Gastroesophageal sphincter (tissue), 3 donors: ENCODE results near the gene PBOV1.

Experiments
- POLR2A ChIP-seq, 2 donors: fragments of 450-650 bp; IDR thresholded peaks; one replicate each; pipeline ENCODE4 v1.6.1; 2017; ENCODE audit warnings: antibody characterized with exemption in 2 of 2, mild to moderate bottlenecking in 2 of 2, moderate library complexity in 1 of 2
- POLR2AphosphoS5 ChIP-seq: sonication (generic); formaldehyde crosslinking; IDR thresholded peaks from one replicate; pipeline ENCODE4 v1.6.1; 2017; ENCODE audit warnings: antibody characterized with exemption
- TF ChIP-seq, protein P1 (sequence below), 4 experiments: fragments of 200-600 bp in 2 of 4; fragments of 450-650 bp in 2 of 4; sonication (generic) in 1 of 4; IDR thresholded peaks; one replicate each; pipeline ENCODE4 v1.5.1; 2017 to 2019; ENCODE audit warnings: antibody characterized with exemption in 4 of 4, mild to moderate bottlenecking in 2 of 4, moderate library complexity in 2 of 4

- TF ChIP-seq POLR2A (IDR thresholded peaks at IDR 0.05) (no peak), POLR2AphosphoS5 (no peak)
- TF ChIP-seq, protein P1, sequence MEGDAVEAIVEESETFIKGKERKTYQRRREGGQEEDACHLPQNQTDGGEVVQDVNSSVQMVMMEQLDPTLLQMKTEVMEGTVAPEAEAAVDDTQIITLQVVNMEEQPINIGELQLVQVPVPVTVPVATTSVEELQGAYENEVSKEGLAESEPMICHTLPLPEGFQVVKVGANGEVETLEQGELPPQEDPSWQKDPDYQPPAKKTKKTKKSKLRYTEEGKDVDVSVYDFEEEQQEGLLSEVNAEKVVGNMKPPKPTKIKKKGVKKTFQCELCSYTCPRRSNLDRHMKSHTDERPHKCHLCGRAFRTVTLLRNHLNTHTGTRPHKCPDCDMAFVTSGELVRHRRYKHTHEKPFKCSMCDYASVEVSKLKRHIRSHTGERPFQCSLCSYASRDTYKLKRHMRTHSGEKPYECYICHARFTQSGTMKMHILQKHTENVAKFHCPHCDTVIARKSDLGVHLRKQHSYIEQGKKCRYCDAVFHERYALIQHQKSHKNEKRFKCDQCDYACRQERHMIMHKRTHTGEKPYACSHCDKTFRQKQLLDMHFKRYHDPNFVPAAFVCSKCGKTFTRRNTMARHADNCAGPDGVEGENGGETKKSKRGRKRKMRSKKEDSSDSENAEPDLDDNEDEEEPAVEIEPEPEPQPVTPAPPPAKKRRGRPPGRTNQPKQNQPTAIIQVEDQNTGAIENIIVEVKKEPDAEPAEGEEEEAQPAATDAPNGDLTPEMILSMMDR (IDR thresholded peaks at IDR 0.05): no peak
These were observed 11.9 kb upstream of the PBOV1 start for GRCh38 chr6:138230221-138230620.
